Right cardiac atrium (tissue), 5 donors: ENCODE results near the gene PPA1. TPM values are rescaled to one million over a fixed set of nuclear protein-coding genes. Genes with fewer than 3 reads are reported as not detected.

ENCODE experiments used
- ATAC-seq, 2 donors: fragments of 200-7000 bp; cut with Tn5 transposase; one replicate each; pipeline versions ENCODE4 v1.8.0 to v1.9.1; 2020; ENCODE audit warnings: moderate library complexity in 2 of 2, mild to moderate bottlenecking in 1 of 2
- DNase-seq, 3 donors: peaks; one replicate each; pipeline ENCODE4 v3.0.0-alpha.2; 2020
- H3K27ac ChIP-seq: one replicate; pipeline ENCODE4 v1.5.1; 2013; ENCODE audit warnings: mild to moderate bottlenecking, low read length, control low read depth, moderate library complexity
- H3K27me3 ChIP-seq: one replicate; pipeline ENCODE4 v1.6.1; 2013; ENCODE audit not compliant: control insufficient read depth, insufficient read depth
- H3K4me1 ChIP-seq: one replicate; pipeline ENCODE4 v1.6.1; 2013; ENCODE audit warnings: low read length; ENCODE audit not compliant: control insufficient read depth, insufficient read depth
- H3K4me3 ChIP-seq: one replicate; pipeline ENCODE4 v1.5.1; 2013; ENCODE audit warnings: low read length, control low read depth
- H3K9me3 ChIP-seq: one replicate; pipeline ENCODE4 v1.6.1; 2013; ENCODE audit warnings: low read length; ENCODE audit not compliant: control insufficient read depth
- WGBS: extraction: QIAGEN DNeasy Blood & Tissue Kit; methylation state at CpG from one replicate; pipeline ENCODE4 v1.1.7; 2013; 5-methylcytosine and 5-hydroxymethylcytosine counted together
- intact Hi-C, 4 donors: fragments of 100-400 bp; cut with DNase I; formaldehyde crosslinking; loops; one replicate each; pipeline versions ENCODE4 v1.11.0 to v1.14.0; 2022 to 2023
- polyA plus RNA-seq: library from polyadenylated mRNA; stranded (reverse); fragments of 200-250 nt; gene quantifications from one replicate; pipeline ENCODE4 v1.2.3, GENCODE V29; 2013
- total RNA-seq, 4 donors: library from RNA; stranded (reverse); fragmentation: NEBNext Ultra II Directional; extraction: Animal tissue kit (Norgen Biotek cat#: 25700); gene quantifications; one replicate each; pipeline ENCODE4 v1.2.1, GENCODE V29; 2021
- donor health status: healthy with polysubstance abuse.
- donor health status: DM: no; HTN: yes; CAD: no.
- donor health status: DM: no; HTN: no; CAD: no.
- donor health status: DM: no; HTN: yes; CAD: no; lungs with severe emphysema.
- donor health status: DM: yes; HTN: yes; CAD: no.

The PPA1 gene
- total and polyA plus RNA-seq, 5 donors, result 40.7 to 99.2 (median 68.8) TPM

GRCh38 chr10:70201105-70201504, 32.1 kb downstream of the PPA1 start:
- intact Hi-C loops, result no loop called here
- DNase-seq (no peak), ATAC-seq (no peak)
- WGBS, result 93% methylated on average over 1 of the region's 1 CpG
- H3K4me3 ChIP-seq, result no peak overlapping the region
- no peaks in the 10 kb centered on the region for H3K9me3 ChIP-seq
- H3K27ac ChIP-seq, result no peak overlapping the region
- H3K27me3 ChIP-seq, result no peaks in the 10 kb centered on the region
- no peaks in the 10 kb centered on the region for H3K4me1 ChIP-seq

- DNase-seq (no peak), ATAC-seq (no peak)
- H3K4me1 ChIP-seq, result no peaks in the 10 kb centered on the region
- H3K9me3 ChIP-seq, result no peaks in the 10 kb centered on the region
- H3K27me3 ChIP-seq, result no peaks in the 10 kb centered on the region
- no peak overlapping the region for H3K27ac ChIP-seq
- no peak overlapping the region for H3K4me3 ChIP-seq
- 98% methylated on average over 5 of the region's 5 CpGs for WGBS
- intact Hi-C loops, result no loop called here
Observed at GRCh38 chr10:70198696-70199466, 34.3 kb downstream of the PPA1 start.

DNA sequence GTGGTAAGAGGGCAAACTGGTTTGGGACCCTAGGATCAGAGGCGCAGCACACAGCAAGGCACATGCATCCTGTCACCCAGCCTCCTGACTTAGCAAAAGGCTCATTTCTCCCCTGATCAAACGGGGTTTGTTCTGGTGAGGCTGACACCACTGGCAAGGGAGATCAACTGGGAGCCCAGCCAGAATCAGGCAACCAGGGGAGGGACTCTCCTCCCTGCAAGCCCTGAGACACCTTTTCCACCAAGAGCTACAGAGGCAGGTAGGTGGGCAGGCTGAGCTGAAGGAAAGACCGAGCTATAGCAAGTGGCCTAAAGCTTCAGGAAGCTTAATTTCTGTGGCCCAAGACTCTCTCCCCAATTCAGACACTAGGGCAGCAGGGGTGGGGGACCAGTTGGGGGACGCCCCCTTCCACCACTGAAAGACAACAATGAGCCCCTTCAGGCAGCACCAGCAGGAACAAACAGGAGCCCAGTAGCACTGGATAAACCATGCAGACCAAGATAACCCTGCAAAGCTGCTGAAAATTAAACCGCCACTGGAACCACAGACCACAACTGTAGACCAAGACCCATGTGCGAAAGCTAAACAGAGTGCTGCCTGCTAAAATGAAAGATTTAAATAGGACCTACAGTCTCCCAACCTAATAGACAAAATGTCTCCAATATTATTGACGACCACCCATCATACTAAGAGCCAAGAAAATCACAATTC, 35.8 kb downstream of the PPA1 start:
- Histone ChIP-seq H3K4me3 (no peak overlapping the region), H3K27ac (no peak overlapping the region), H3K4me1 (peaks cover 3% of the 10 kb centered on the region), H3K27me3 (no peaks in the 10 kb centered on the region), H3K9me3 (no peaks in the 10 kb centered on the region)
- intact Hi-C loops, result no loop called here
- no peak for DNase-seq
- ATAC-seq, result no peak
- 81% methylated on average over 7 of the region's 7 CpGs for WGBS

- no peak overlapping the region for H3K4me3 ChIP-seq
- DNase-seq (peak in 1 of 3 donors; percentile 54), ATAC-seq (peak; percentile 85 to 86)
- intact Hi-C loops, result no loop called here
- H3K9me3 ChIP-seq, result no peaks in the 10 kb centered on the region
- 85% methylated on average over 7 of the region's 7 CpGs for WGBS
- no peaks in the 10 kb centered on the region for H3K27me3 ChIP-seq
- peak overlapping the region; percentile 75 for H3K27ac ChIP-seq
- peaks cover 8% of the 10 kb centered on the region for H3K4me1 ChIP-seq
Observed at GRCh38 chr10:70193391-70193844, 39.8 kb downstream of the PPA1 start.

DNA sequence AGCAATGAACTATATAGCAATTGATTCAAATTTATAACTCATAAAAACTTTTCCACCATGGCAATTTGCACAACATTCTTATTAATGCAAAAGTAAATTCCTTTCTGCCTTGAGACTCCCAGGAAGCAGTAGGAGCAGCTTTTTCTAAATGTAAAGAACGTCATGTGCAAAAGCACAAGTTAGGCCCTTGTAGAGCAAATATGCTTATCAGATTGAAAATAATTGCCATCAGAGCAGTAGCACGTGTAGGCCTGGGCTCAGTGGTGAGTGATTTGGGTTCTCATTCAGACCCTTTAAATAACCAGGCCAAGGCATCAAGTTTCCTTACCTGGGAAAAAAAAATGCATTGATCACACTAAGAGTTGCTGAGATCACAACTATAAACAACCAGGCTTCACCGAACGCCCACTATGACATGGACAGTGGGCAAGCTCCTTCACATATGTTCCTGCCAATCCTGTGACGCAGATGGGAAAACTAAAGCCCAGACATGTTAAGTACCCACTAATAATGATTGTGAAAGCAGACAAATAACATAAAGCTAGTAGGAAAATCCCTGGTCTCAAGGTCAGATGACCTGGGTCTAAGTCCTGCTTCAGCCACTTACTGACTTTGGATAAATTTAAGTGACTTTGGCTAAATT, 40.8 kb downstream of the PPA1 start:
- Histone ChIP-seq H3K4me3 (no peak overlapping the region), H3K27ac (peak overlapping the region; percentile 41), H3K4me1 (peaks cover 8% of the 10 kb centered on the region), H3K9me3 (no peaks in the 10 kb centered on the region), H3K27me3 (no peaks in the 10 kb centered on the region)
- WGBS, result 79% methylated on average over 5 of the region's 5 CpGs
- DNase-seq (no peak), ATAC-seq (no peak)
- intact Hi-C loops, result no loop called here

DNA sequence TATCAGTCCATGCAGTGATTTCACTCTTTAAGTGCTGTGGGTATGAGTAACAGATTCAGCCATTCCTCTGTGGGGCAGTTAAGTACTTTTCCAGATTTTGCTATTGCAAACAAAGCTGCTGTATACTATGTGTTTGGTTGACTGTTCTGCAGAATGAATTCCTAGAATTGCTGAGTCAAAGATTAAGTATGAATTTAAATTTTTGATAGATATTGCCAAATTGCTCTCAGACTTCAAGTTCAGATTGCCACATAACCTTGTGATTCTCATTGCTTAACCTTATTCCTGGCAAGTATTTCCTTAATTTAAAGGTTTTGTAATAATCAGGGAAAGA, 41.3 kb downstream of the PPA1 start:
- Histone ChIP-seq H3K4me1 (peaks cover 8% of the 10 kb centered on the region), H3K9me3 (no peaks in the 10 kb centered on the region), H3K4me3 (no peak overlapping the region), H3K27ac (no peak overlapping the region), H3K27me3 (no peaks in the 10 kb centered on the region)
- intact Hi-C loops, result no loop called here
- DNase-seq (no peak), ATAC-seq (peak; percentile 22 to 35)

DNA sequence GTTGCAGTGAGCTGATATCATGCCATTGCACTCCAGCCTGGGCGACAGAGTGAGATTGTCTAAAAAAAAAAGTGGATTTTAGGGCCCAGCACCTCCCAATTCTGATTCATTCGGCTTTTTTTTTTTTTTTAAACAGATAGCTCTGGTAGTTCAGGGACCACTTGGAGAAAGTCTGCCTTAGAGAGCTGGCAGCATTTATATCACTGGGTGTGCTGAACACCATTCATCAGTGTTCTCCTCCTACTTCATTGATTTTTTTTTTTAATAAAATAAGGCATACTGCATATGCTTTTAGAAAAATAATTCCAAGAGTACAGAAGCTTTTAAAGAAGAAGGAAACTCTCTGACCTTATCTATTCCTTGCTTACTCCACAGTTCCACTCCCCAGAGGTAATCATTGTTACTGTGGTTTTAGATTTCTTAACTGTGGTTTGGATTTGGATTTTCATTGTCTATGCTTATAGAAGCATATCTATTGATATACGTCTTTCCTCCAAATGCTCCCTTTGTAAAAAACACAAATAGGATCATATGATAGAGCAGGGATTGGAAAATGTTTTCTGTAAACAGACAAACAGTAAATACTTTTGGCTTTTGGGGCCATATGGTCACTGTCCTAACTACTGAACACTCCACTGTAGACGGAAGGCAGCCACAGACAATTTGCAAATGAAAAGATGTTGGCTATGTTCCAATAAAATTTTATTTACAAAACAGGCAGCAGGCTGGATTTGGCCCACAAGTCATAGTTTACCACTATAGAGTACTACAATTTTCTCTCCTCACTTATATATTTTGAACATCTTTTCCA, 41.9 kb downstream of the PPA1 start:
- no peak overlapping the region for H3K4me3 ChIP-seq
- intact Hi-C loops, result no loop called here
- H3K27me3 ChIP-seq, result no peaks in the 10 kb centered on the region
- H3K27ac ChIP-seq, result no peak overlapping the region
- H3K9me3 ChIP-seq, result no peaks in the 10 kb centered on the region
- no peak for DNase-seq
- no peak for ATAC-seq
- peaks cover 8% of the 10 kb centered on the region for H3K4me1 ChIP-seq
- WGBS, result 49% methylated on average over 4 of the region's 4 CpGs

DNA sequence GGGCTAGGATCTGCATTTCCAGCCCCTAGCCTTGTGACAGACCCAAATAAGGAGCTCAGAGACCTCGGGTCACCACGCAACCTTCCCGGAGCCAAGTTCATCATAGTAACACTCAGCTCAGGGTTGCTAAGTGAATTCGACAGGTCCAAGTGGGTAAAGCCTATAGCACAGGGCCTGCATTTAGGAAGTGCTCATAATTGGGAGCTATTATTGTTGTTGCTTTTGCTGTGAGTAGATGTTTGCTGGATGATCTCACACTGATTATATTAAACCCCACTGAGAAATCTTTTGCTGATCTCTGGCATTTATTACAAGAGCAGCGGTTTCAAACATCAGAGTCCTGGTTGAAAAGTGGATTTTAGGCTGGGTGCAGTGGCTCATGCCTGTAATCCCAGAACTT, 42.6 kb downstream of the PPA1 start:
- H3K27me3 ChIP-seq, result no peaks in the 10 kb centered on the region
- DNase-seq, result no peak
- no peaks in the 10 kb centered on the region for H3K9me3 ChIP-seq
- 40% methylated on average over 5 of the region's 5 CpGs for WGBS
- H3K27ac ChIP-seq, result no peak overlapping the region
- peaks cover 8% of the 10 kb centered on the region for H3K4me1 ChIP-seq
- no peak overlapping the region for H3K4me3 ChIP-seq
- no peak for ATAC-seq
- intact Hi-C loops, result no loop called here

- no peaks in the 10 kb centered on the region for H3K9me3 ChIP-seq
- ATAC-seq (no peak), DNase-seq (no peak)
- H3K4me3 ChIP-seq, result no peak overlapping the region
- 77% methylated on average over 8 of the region's 8 CpGs for WGBS
- intact Hi-C loops, result no loop called here
- no peaks in the 10 kb centered on the region for H3K27me3 ChIP-seq
- H3K4me1 ChIP-seq, result peaks cover 8% of the 10 kb centered on the region
- H3K27ac ChIP-seq, result no peak overlapping the region
Observed at GRCh38 chr10:70190102-70190501, 43.1 kb downstream of the PPA1 start.

GRCh38 chr10:70188768-70189167, 44.5 kb downstream of the PPA1 start:
- intact Hi-C loops, result no loop called here
- no peaks in the 10 kb centered on the region for H3K9me3 ChIP-seq
- H3K4me1 ChIP-seq, result peaks cover 8% of the 10 kb centered on the region
- DNase-seq (no peak), ATAC-seq (no peak)
- H3K27me3 ChIP-seq, result no peaks in the 10 kb centered on the region
- no peak overlapping the region for H3K4me3 ChIP-seq
- no peak overlapping the region for H3K27ac ChIP-seq
- 86% methylated on average over 1 of the region's 1 CpG for WGBS

- DNase-seq (no peak), ATAC-seq (no peak)
- intact Hi-C loops, result no loop called here
- Histone ChIP-seq H3K4me3 (no peak overlapping the region), H3K27me3 (no peaks in the 10 kb centered on the region), H3K9me3 (no peaks in the 10 kb centered on the region), H3K4me1 (peaks cover 5% of the 10 kb centered on the region), H3K27ac (no peak overlapping the region)
- WGBS, result 66% methylated on average over 3 of the region's 3 CpGs
Observed at GRCh38 chr10:70186571-70186970, 46.7 kb downstream of the PPA1 start.
